GM12878 (cell line): ENCODE data around the gene IFITM5.
"Not testable (repeated sequence)": the region's sequence is repeated elsewhere in the genome, so short reads cannot be mapped to it uniquely, and the experiment has no call there.

Source experiments
- MEF2A ChIP-seq: IDR thresholded peaks from 2 replicates; pipeline ENCODE4 v1.6.1; 2011; ENCODE audit warnings: low read depth, mild to moderate bottlenecking, low read length, moderate library complexity; ENCODE audit not compliant: insufficient read depth
- POLR2AphosphoS2 ChIP-seq: IDR thresholded peaks from 2 replicates; pipeline ENCODE4 v1.6.1; 2011; ENCODE audit warnings: low read depth, mild to moderate bottlenecking, low read length, improper control_type of control experiment, moderate library complexity
- YY1 ChIP-seq: IDR thresholded peaks from 2 replicates; pipeline ENCODE4 v1.6.1; 2011; ENCODE audit warnings: low read depth, mild to moderate bottlenecking, low read length
- ZNF274 ChIP-seq: IDR thresholded peaks from one replicate; pipeline ENCODE4 v1.8.0; 2011; ENCODE audit not compliant: insufficient read length, insufficient read depth
- TF ChIP-seq, protein P1 (sequence below), 3 experiments: IDR thresholded peaks in 2 of 3; conservative IDR thresholded peaks in 1 of 3; 2 replicates each; pipeline ENCODE4 v1.5.1; 2011; ENCODE audit warnings: low read depth in 3 of 3, low read length in 3 of 3, mild to moderate bottlenecking in 3 of 3, control low read depth in 2 of 3, moderate library complexity in 2 of 3, inconsistent platforms in 1 of 3, mixed read lengths in 1 of 3; ENCODE audit not compliant: control insufficient read depth in 2 of 3, insufficient read depth in 1 of 3; ENCODE audit errors: extremely low read depth in 1 of 3
- TF ChIP-seq, protein P2 (sequence below): fragments of 450-650 bp; IDR thresholded peaks from 2 replicates; pipeline ENCODE4 v1.6.1; 2017; ENCODE audit warnings: low read depth, mild to moderate bottlenecking, moderate library complexity
- TF ChIP-seq, protein P3 (sequence below): IDR thresholded peaks from 2 replicates; pipeline ENCODE4 v1.6.1; 2012; ENCODE audit warnings: mild to moderate bottlenecking, low read depth, low read length
- TF ChIP-seq, protein P4 (sequence below): IDR thresholded peaks from 2 replicates; pipeline ENCODE4 v1.6.1; 2011; ENCODE audit warnings: borderline replicate concordance, low read depth, mild to moderate bottlenecking, moderate library complexity, mixed read lengths, low read length; ENCODE audit not compliant: insufficient read depth; ENCODE audit errors: extremely low read length

DNA sequence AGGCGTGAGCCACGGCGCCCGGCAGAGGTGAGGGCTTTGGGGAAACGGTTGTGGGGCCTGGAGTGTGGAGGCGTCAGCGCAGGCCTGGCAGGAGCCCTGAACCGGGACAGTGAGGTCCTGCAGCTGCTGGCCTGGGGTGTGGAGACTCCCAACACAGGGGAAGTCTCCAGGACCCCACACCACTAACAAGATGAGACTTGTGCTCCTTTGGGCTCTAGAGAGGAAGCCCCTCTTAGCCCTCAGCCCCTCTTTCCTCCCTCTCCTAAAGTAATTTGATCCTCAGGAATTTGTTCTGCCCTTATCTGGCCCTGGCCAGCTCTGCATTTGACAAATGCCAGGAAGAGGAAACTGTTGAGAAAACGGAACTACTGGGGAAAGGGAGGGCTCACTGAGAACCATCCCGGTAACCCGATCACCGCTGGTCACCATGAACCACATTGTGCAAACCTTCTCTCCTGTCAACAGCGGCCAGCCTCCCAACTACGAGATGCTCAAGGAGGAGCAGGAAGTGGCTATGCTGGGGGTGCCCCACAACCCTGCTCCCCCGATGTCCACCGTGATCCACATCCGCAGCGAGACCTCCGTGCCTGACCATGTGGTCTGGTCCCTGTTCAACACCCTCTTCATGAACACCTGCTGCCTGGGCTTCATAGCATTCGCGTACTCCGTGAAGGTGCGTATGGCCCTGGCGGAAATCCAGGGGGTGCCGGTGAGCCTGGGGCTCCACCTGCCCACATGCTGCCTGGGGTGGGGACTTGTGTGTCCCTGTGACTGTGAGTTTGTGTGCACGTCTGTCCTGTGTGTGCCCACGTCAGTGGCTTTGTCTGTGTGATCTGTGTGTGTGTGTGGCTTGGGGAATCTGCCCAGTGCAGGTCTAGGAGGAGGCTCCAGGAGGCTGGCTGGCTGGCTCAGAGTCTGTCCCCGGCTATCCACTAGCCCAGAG lies 8.7 kb upstream of the IFITM5 start, which contains the start of gene IFITM2:
- TF ChIP-seq ZNF274, YY1, MEF2A, POLR2AphosphoS2: not testable (repeated sequence)
- TF ChIP-seq, protein P1, sequence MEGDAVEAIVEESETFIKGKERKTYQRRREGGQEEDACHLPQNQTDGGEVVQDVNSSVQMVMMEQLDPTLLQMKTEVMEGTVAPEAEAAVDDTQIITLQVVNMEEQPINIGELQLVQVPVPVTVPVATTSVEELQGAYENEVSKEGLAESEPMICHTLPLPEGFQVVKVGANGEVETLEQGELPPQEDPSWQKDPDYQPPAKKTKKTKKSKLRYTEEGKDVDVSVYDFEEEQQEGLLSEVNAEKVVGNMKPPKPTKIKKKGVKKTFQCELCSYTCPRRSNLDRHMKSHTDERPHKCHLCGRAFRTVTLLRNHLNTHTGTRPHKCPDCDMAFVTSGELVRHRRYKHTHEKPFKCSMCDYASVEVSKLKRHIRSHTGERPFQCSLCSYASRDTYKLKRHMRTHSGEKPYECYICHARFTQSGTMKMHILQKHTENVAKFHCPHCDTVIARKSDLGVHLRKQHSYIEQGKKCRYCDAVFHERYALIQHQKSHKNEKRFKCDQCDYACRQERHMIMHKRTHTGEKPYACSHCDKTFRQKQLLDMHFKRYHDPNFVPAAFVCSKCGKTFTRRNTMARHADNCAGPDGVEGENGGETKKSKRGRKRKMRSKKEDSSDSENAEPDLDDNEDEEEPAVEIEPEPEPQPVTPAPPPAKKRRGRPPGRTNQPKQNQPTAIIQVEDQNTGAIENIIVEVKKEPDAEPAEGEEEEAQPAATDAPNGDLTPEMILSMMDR (IDR thresholded peaks at IDR 0.05 in 2 of 3, conservative IDR thresholded peaks at IDR 0.05 in 1 of 3; ENCODE audit: control insufficient read depth in 2 of 3, extremely low read depth in 1 of 3, insufficient read depth in 1 of 3, low read depth in 3 of 3, low read length in 3 of 3), result 0 out of 6 replicates have a peak, but pooled peaks of 1 of the 3 experiments have one; percentile 8
- TF ChIP-seq, protein P2, sequence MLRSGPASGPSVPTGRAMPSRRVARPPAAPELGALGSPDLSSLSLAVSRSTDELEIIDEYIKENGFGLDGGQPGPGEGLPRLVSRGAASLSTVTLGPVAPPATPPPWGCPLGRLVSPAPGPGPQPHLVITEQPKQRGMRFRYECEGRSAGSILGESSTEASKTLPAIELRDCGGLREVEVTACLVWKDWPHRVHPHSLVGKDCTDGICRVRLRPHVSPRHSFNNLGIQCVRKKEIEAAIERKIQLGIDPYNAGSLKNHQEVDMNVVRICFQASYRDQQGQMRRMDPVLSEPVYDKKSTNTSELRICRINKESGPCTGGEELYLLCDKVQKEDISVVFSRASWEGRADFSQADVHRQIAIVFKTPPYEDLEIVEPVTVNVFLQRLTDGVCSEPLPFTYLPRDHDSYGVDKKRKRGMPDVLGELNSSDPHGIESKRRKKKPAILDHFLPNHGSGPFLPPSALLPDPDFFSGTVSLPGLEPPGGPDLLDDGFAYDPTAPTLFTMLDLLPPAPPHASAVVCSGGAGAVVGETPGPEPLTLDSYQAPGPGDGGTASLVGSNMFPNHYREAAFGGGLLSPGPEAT, result peak; percentile 49
- TF ChIP-seq, protein P3, sequence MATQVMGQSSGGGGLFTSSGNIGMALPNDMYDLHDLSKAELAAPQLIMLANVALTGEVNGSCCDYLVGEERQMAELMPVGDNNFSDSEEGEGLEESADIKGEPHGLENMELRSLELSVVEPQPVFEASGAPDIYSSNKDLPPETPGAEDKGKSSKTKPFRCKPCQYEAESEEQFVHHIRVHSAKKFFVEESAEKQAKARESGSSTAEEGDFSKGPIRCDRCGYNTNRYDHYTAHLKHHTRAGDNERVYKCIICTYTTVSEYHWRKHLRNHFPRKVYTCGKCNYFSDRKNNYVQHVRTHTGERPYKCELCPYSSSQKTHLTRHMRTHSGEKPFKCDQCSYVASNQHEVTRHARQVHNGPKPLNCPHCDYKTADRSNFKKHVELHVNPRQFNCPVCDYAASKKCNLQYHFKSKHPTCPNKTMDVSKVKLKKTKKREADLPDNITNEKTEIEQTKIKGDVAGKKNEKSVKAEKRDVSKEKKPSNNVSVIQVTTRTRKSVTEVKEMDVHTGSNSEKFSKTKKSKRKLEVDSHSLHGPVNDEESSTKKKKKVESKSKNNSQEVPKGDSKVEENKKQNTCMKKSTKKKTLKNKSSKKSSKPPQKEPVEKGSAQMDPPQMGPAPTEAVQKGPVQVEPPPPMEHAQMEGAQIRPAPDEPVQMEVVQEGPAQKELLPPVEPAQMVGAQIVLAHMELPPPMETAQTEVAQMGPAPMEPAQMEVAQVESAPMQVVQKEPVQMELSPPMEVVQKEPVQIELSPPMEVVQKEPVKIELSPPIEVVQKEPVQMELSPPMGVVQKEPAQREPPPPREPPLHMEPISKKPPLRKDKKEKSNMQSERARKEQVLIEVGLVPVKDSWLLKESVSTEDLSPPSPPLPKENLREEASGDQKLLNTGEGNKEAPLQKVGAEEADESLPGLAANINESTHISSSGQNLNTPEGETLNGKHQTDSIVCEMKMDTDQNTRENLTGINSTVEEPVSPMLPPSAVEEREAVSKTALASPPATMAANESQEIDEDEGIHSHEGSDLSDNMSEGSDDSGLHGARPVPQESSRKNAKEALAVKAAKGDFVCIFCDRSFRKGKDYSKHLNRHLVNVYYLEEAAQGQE, result not testable (repeated sequence)
- TF ChIP-seq, protein P4, sequence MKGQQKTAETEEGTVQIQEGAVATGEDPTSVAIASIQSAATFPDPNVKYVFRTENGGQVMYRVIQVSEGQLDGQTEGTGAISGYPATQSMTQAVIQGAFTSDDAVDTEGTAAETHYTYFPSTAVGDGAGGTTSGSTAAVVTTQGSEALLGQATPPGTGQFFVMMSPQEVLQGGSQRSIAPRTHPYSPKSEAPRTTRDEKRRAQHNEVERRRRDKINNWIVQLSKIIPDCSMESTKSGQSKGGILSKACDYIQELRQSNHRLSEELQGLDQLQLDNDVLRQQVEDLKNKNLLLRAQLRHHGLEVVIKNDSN, result peak; percentile 45
